ENCODE measurements around the gene SCFD2. TPM values are rescaled to one million over a fixed set of nuclear protein-coding genes. Genes with fewer than 3 reads are reported as not detected.

Gene SCFD2
- total RNA-seq, 4 donors from 2014 or later, result 13.1 to 27.4 (median 19.8) TPM

DNA sequence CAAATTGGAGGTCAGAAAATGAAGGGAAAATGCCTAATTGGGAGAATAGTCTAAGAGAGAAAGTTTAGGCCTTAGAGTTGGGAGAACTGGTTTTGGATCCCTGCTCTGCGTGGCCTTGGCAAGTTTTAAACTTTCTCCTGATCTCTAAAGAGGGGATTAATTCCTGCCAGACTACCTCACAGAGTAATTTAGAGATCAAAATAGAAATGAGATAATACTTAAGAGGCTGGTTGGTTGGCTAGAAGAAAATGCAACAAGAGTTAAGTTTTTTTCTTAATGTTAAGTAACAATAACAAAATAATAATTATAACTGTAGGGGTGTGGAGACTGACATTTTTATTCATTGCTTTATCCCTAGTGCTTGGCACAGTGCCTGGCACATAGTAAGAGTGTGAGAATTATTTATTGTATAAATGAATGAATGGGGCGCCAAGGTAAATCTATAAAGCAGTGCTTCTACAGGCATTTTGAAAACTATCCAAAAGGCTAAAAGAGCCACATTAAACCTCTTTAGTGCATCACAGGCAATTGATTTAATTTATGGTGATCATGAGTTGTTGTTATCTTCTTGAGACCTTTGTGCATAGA lies 343.3 kb downstream of the SCFD2 start:
- TF ChIP-seq, protein P1, sequence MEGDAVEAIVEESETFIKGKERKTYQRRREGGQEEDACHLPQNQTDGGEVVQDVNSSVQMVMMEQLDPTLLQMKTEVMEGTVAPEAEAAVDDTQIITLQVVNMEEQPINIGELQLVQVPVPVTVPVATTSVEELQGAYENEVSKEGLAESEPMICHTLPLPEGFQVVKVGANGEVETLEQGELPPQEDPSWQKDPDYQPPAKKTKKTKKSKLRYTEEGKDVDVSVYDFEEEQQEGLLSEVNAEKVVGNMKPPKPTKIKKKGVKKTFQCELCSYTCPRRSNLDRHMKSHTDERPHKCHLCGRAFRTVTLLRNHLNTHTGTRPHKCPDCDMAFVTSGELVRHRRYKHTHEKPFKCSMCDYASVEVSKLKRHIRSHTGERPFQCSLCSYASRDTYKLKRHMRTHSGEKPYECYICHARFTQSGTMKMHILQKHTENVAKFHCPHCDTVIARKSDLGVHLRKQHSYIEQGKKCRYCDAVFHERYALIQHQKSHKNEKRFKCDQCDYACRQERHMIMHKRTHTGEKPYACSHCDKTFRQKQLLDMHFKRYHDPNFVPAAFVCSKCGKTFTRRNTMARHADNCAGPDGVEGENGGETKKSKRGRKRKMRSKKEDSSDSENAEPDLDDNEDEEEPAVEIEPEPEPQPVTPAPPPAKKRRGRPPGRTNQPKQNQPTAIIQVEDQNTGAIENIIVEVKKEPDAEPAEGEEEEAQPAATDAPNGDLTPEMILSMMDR (IDR thresholded peaks at IDR 0.05; ENCODE audit: low read depth), result no peak

DNA sequence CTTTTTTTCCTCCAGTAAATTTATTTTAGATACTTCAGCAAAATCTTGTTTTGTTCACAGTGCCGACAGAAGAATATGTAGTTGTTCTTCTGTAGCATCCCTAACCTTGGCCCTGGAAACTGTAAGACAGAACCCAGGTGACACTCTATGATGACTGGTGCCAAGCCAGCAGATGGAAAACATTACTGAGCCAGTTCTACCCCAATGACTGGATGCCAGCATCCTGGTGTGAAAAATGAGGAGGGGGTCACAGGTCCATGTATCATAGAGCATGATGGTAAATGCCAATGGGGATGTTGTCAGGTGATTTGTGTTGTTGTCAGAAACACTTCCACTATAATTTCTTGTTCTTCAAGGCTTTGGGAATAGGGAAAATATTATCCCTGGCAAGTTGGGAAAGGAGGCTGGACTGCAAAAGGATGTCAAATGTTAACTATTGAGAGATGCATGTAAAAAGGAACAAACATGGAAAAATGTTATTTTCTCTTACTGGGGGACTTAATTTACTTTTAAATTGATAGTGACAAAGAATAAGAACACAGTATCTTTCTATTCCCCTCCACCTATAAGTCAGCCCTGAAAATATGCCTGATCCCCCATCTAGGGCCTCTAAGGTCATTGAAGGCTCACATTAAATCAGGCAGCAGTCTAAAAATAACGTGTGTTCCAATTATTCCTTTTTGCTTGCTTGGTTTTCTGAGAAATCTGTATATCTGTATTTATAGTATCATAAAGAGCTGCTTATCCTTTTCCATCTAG lies 343.9 kb downstream of the SCFD2 start:
- TF ChIP-seq, protein P1 (IDR thresholded peaks at IDR 0.05; ENCODE audit: low read depth), result no peak

DNA sequence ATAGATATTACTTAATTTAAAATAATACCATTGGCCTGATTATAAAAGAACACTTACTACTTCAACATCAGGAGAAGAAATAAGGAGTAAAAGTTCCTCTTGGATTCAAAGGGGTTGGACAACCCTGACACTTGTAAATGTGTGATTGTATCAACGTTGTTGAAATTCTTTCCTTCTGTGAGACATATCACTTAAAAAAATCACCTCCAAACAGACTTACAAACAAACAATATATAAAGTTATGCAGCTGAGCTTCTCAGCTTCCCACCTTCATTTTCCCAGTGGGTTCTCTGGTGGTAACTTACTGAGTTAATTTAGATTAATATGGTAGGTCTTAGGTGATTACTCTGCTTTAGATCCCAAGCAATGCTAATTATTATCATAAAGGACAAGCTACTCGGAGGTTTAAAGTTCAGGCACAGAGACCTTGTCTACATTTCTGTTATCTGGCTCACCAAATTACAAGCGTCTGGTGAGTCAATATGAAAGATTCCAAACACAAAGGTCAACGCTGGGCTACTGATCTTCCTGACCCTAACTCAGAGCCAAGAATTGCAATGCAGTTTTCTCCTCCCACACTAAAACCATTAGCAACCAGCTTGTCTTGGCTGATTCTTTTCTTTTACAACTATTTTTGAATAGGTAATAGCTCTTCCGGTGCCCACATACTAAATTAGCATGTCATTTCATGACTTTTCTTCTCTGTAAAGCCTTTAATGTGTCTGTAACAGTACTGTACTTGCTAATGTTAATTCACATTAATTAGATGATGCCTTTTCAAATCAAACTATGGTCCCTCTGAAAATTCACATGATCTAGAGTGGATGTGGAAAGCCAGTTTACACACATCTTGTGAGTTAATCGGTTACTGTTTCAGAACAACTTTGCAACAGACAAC lies 346.1 kb downstream of the SCFD2 start:
- TF ChIP-seq, protein P1 (IDR thresholded peaks at IDR 0.05; ENCODE audit: low read depth), result no peak

DNA sequence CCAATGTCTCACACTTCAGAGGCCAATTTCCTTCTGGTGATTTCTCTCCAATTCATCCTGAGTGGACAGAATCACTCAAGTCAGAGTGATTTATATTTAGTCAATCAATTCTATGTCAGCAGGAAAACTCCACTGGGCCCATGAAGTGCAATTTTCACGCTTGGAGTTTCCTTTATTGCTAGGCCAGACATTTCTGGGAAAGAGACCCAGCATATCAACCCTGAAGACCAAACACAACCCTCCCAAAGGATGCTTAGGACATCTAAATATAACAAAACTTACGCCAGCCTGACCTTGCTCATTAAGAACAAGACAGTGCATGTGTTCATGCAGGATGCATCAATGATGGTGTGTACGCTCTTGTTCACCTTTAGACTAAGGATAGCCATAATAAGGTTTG lies 347.4 kb downstream of the SCFD2 start:
- TF ChIP-seq, protein P1 (IDR thresholded peaks at IDR 0.05; ENCODE audit: low read depth), result no peak

DNA sequence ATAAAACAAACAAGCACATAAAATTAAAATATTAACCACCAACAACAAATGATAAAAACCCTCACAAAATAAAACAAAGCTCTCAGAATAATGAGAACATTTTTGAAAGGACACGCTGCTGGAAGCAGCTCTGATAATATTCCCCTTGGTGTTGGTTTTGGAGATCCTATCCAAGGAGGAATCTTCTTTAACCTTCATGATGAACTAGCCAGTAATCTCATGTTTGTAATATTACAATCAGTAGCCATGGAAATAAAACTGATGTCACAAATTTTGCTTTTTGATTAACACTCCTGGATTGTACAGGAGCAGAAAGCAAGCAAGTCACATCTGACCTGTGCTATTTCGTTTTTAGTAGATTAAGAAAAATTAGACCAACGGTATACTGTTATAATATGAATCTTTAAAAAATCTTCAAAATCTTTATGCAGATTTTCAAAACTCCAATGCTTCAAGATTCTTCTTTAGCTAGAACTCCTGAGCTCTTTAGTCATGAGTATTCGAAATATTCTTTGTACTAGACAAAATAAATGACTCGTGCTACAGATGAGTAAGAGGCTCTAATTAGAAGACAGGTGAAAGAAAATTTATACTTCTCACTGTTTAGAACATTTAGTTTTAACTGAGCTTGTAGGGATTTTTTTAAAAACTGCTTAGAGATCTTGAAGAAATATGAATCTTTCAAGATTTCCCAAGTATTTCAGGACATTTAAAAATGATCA lies 349.6 kb downstream of the SCFD2 start:
- TF ChIP-seq, protein P1 (IDR thresholded peaks at IDR 0.05; ENCODE audit: low read depth), result no peak

DNA sequence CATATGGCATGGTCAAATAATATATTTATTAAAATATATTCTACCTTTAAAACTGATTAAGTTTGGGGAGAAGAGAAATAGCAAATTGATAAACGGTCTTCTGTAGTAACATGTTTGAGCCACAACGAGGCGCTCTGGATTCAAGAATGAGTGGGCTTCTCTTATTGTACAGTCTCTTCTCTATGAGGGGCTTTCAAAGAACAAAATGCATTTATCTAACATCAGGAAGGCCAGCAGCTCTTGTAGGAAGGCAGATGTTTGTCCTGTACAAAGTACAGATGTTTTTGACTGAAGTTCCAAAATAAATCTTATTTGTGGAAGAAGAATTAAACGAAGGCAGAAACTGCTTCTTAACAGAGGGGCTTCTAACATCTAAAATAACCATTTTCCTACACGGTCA lies 350.2 kb downstream of the SCFD2 start:
- TF ChIP-seq, protein P1 (IDR thresholded peaks at IDR 0.05; ENCODE audit: low read depth), result no peak

Measured in subcutaneous adipose tissue (tissue), 4 donors.